NCI-H1436 (cell line): ENCODE results near the gene RIGI.
"Not testable (repeated sequence)": the region's sequence is repeated elsewhere in the genome, so short reads cannot be mapped to it uniquely, and the experiment has no call there.

Experiments
- DNase-seq: peaks from one replicate; lab custom pipeline; 2025; lab: John Stamatoyannopoulos, UW

Gene RIGI

DNA sequence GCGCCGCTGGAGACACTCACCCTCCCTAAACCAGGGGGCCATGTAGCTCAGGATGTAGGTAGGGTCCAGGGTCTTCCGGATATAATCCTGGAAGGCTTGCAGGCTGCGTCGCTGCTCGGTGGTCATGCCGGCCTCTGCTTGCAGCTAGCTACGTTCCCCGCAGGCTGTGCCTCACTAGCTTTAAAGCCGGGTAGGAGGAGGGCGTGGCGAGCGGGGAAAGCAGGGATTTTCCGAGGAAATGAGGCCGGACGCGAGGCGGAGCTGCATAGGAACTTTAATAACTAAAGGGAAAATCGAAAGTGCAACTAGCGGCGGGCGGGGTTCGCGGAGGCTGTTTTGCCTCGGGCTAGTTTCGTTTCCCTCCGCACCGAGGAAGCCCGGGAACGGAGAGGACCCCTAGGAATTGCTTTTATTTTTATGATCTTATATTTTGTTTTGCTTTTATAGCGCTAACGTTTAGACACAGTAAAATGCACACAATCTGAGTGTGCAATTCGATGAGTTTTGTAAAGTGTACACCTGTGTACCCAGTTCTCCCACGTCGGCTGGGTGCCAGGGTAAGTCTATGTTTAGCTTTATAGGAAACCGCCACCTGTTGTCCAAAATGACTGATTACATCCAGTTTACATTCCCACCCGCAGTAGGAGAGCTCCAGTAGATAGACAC, at the start of gene RIGI:
RIGI (minus strand) TSS at position 156 of the 666 bp plus-strand sequence; CDS start at position 126, 30 bp downstream.
- peak; percentile 69 for DNase-seq

DNA sequence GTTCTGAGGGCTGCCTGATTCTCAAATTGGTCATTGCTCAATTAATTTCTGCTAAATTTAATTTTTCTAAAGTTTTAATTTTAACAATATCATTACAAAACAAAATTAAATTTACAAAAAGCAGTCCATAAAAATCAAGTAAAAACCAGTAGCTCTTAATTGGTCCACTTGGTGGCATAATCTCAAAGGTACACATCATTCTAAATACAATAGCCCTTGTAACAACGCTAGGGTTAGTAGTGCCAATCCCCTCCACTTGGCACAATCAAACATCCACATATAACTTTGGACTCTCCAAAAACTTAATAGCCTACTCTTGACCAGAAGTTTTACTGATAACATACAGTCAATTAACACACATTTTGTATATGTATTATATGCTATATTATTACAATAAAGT, 48.9 kb upstream of the RIGI start:
- no peak for DNase-seq

- DNase-seq = no peak
Measured at GRCh38 chr9:32573821-32574220, 47.8 kb upstream of the RIGI start.

- peak; percentile 88 for DNase-seq
Measured at GRCh38 chr9:32572900-32573523, 47.0 kb upstream of the RIGI start, which contains the start of gene NDUFB6. Gene NDUFB6, minus strand, starts transcription at chr9:32573159. Its CDS starts 99 bp downstream, at chr9:32573060.

- DNase-seq = peak; percentile 61
Measured at GRCh38 chr9:32571969-32572899, 46.2 kb upstream of the RIGI start.

- no peak for DNase-seq
Measured at GRCh38 chr9:32570262-32570661, 44.3 kb upstream of the RIGI start.

GRCh38 chr9:32566770-32567169, 40.8 kb upstream of the RIGI start:
- DNase-seq = no peak

DNA sequence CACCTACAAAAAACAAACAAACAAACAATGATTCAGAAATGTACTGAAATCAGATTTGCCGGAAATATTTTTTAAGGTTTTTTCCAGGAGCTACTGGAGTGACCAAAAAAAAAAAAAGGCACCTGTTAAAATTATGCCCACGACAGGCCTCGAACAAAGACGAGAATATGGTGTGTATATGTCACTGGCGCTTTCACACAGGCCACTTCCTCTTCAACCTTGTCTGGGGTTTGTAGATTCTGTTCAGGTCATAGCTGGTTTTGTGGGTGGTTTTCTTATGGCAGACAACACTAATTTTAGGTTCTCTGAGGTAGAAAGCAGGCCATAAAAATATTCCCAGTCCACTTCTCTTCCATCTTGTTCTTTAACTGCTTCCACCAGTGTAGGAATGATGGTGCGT, 40.0 kb upstream of the RIGI start:
- DNase-seq = no peak

DNA sequence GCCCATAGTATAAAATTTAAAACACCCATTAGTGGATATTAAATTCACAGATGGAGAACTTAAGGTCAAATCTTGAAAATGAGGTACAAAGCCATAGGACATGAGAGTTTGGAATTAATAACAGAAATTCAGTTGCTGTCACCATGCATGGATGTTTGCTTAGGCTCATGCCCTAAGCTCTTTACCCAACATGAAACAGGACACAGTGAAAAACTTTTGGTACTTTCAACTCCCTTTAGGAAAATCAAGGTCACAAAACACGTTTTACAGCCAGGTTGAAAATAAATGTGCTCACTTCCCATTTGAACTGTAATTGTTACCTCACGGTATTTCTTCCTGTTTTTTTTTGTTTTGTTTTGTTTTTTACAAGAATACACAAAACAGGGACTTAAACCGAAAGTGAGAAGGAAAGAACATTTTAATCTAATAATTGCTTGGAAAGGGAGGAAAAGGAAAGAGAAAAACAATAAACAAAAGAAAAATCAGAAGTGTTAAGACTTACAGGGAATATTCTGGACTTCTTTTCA, 32.5 kb upstream of the RIGI start:
- DNase-seq = no peak

DNA sequence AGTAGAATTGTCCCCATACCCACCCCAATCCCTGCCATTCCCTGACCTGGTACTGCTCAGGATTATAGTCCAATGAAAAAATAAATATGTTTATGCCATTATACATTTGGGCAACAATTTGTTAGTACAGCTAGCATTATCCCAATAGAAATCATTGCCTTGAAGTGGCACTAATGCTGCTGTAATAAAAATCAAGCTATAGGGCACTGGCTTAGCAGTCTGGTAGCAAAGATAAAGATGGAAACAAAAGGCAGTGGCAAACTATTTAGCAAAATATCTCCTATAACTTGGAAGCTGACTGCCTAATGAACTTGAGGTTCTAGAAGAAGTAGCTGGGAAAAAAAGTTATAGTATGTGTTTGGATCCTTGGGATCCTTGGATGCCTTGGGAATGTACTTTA, 28.6 kb upstream of the RIGI start:
- no peak for DNase-seq

GRCh38 chr9:32554107-32554506, 28.1 kb upstream of the RIGI start:
- DNase-seq = no peak

DNA sequence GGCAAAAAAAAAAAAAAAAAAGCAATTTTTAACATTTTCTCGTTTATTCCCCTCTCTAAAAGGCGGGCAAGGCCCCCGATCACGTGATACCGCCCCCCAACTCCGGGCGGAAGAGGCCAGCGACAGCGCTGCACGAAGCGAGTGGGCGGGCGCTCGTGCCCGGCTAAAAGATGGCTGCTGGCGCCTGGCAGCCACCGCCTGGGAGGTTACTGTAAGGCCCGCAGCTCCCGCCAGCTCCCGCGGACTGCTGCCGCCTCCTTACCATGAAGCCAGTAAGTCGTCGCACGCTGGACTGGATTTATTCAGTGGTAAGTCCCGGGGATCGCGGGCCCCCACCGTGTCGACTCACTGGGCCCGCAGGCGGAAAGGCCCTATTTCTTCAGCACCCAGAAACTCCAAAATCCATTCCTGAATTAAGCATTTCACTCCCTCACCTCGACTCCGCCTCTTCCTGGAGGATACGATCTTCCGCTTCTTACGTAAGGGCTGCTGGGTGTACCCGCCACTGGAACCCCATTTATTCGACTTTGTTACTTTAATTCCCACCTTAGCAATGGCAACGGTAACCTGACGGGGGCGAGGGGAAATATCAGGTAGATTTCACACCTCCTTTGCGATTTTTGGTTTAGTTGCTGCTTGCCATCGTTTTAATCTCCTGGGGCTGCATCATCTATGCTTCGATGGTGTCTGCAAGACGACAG, 26.3 kb upstream of the RIGI start, which contains the start of the genes SMIM27 and TOPORS:
SMIM27 (plus strand) TSS at position 156 of the 701 bp plus-strand sequence; CDS start at position 264, 108 bp downstream.
TOPORS (minus strand) TSS at position 415 of the 701 bp plus-strand sequence; CDS start at position 265, 150 bp downstream.
- peak; percentile 87 for DNase-seq

DNA sequence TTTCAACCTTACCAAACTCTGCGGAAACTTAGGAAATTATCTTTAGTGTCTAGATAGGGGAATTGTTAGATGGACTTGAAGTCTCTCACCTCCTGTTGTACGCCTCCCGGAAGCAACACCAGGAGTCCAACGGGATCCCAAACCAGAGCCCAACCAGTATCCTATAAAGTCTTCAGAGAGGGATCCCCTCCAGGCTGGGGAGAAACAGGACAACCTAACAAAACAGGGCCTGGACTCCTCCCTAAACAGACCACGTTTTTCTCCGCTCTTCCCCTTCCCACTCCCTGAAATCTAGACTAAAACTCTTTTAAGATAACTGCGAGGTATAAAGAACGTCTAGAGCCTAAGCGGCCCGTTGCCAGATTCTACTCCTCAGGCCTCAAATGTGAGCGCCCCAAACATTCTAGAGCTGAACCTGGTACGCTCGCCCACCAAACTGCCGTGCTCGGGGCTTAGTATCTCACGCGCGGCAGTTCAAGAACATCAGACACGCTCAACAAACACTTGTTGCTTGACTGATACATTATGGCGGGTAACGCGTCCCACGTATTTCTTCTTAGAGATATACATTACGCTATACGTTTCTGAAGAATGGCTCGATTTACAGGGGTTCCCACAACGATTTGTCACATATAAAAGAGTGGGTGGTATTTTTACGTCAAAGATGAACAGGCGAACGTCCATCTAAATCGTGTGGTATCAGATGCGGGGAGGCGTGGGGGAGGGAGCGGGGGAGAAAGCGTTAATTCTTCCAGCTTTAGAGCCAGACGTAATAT, 25.5 kb upstream of the RIGI start:
- peak; percentile 21 for DNase-seq

GRCh38 chr9:32550562-32551275, 24.7 kb upstream of the RIGI start:
- DNase-seq = peak; percentile 94

GRCh38 chr9:32550150-32550561, 24.2 kb upstream of the RIGI start:
- DNase-seq = no peak

- not testable (repeated sequence) for DNase-seq
Measured at GRCh38 chr9:32548213-32548612, 22.2 kb upstream of the RIGI start.

DNA sequence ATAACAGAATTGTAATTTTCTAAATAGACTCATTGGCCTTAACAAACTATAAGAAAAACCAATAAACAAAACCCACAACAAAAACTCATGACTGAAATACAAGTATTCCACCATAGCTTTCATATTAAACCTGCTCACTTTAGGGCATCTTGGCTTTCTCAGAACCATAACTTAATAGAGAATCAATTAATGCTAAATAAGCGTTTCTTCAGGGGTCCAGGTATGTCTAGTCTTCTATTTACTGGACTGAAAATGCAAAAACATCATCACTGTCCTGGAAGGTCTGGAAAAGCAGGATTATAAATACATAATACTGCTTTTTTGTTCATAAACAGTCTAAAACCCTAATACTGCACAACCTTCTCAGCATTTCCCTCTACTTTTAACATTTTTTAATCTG, 19.9 kb upstream of the RIGI start:
- no peak for DNase-seq

DNA sequence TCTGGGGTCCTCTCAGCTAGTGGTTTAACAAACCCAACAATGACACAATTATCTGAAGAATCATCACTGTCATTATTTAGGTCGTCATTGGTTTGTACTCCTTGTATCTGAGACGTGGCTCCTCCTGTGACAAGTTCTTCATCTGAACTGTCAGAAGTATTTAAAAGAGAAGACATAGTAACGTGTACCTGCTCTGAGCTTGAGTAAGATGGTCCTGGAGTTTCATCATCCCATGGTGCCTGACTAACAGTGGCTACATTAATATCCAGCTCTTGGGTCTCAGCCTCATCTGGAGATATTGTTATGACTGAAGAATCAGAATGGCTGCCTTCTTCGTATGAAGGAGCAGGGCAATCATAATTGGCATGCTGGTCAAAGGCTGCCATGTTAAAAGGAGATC, 17.1 kb upstream of the RIGI start:
- DNase-seq = no peak

DNA sequence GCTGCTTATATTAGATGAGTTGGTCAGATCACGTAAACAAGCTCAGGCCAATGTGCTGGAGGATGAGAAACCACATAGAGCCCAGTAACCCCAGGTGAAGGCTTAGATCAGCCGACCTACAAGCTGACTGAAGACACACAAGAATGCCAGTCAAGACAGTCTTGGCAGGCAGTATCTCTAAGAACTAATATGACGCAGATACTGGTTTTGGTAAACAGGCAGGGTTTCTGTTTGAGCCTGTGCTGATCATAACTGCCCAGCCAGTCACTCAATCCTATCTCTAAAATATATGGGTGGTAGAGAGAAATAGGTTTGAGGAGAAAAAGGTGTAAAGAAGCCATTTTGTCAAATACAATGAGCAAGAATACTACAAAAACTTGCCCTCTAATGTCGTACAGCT, 7.8 kb upstream of the RIGI start:
- DNase-seq = no peak

GRCh38 chr9:32533336-32533735, 7.3 kb upstream of the RIGI start:
- no peak for DNase-seq
